Measurements from ENCODE around the gene MOSPD3. TPM values are rescaled to one million over a fixed set of nuclear protein-coding genes. Genes with fewer than 3 reads are reported as not detected.
"Not testable (repeated sequence)": the region's sequence is repeated elsewhere in the genome, so short reads cannot be mapped to it uniquely, and the experiment has no call there.

MOSPD3 gene
- polyA plus RNA-seq, 3 donors: 13.1 to 25.6 (median 17.9) TPM

DNA sequence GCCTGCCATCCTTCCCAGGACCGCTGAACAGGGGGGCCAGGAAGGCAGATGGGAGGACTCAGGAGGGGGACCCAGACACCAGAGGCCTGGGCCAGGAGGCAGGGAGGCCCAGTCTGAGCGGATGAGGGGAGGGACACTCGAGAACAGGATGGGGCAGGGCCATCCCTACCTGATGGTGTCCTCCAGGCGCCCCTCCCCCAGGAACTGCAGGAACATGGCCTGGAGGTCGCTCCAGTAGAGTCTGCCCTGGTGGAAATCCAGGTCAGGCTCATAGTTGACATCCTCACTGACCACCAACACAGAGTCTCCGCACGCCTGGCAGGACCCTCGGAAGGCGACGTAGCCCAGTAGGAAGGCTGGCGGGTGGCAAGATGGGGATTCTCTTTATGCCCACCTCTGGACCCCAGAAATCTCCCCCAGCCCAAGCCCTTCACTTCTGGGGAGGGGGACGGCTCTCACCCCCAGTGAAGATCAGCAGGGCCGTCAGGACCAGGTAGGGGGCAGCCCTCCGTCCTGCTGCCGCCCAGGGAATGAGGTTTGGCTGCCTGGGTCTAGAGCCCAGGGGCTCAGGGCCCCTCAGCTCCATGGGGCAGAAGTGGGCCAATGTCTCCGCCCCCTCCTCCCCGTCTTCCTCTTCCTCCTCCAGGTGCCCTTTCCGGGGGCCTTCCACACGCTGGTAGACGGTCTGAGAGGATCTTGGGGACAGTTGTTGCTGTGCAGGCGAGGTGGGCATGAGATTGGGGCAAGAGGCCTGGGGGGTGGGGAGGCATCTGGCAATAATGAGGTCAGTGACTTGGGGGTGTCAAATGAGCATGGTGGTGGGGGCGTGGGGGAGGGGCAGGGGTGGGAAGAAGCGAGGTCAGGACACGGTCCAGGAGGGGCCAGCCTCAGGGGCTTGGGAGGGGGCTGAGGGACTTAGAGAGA is 28.4 kb downstream of the MOSPD3 start:
- no peak overlapping the region for H3K27ac ChIP-seq (ENCODE audit: low read depth, low read length)
- 66 to 77% (median 66%) methylated on average over 21 to 24 of the region's 24 CpGs for WGBS, 3 donors

DNA sequence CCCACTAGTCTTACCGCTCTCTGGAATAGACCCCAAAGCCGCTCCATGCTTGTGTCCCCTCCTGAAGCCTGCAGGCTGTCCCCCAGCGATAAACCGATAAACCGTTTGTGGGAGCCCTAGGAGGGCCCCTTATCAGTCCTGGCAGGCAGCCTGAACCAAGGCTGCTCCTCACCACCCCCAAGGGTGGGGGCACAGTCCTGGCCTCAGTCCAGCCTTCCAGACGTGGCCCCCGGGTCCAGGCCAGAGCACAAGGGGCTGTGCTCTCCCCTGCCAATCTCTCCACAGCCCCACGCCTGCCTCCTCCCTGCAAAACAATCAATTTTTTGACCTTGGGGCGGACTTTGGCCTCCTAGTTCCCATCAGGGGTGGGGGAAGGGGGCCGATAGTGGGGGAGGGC is 29.1 kb downstream of the MOSPD3 start, which contains the start of gene TFR2:
Gene TFR2 (minus strand): TSS at position 90 of the 397 bp plus-strand sequence. CDS start 43 bp downstream, at position 47.
- H3K27ac ChIP-seq (ENCODE audit: low read depth, low read length): no peak within 1 kb of the TSS
- 26 to 48% (median 44%) methylated on average over 9 to 10 of the region's 10 CpGs for WGBS, 3 donors

DNA sequence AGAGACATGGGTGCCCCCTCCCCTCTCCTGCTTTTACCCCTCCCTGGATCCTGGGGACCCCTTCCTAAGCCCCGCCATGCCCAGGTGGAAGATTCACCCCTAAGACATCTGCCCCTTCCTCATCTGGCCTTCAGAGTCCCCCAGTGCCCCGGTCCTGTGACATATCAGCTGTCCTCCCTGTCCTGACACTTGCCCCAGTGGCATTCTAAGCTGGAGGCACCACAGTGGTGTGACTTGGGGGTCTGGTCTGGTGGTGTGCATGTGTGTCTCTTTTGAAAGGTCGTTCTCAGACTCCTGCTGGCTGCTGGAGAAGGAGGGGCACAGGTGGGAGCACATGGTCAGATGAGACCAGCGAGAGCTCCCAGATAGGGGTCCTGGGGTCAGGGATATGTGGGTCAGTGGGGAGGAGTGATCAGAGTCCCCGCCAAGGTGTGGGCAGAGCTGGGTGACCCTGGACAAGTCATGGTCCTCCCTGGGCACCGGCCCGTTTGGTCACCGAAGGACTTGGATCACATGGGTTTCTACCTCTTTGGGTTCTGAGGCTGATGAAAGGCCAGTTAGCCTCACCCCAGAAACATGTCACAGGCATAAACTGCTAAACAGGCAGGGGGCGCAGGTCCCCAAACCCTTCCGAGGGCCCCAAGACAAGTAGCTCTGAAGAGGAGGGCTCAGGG is 29.7 kb downstream of the MOSPD3 start:
- no peak overlapping the region for H3K27ac ChIP-seq (ENCODE audit: low read depth, low read length)
- 77 to 83% (median 82%) methylated on average over 10 of the region's 10 CpGs for WGBS, 3 donors

GRCh38 chr7:100642534-100642907 is 30.2 kb downstream of the MOSPD3 start:
- H3K27ac ChIP-seq (ENCODE audit: low read depth, low read length): no peak overlapping the region
- 50 to 72% (median 59%) methylated on average over 8 to 11 of the region's 11 CpGs for WGBS, 3 donors

- WGBS, 3 donors: 72 to 75% (median 74%) methylated on average over 15 of the region's 15 CpGs
- no peak overlapping the region for H3K27ac ChIP-seq (ENCODE audit: low read depth, low read length)
Observed at GRCh38 chr7:100649826-100650565, 37.7 kb downstream of the MOSPD3 start.

GRCh38 chr7:100654908-100655831 is 42.8 kb downstream of the MOSPD3 start:
- 41 to 60% (median 52%) methylated on average over 23 to 25 of the region's 25 CpGs for WGBS, 3 donors
- H3K27ac ChIP-seq (ENCODE audit: low read depth, low read length): no peak overlapping the region

DNA sequence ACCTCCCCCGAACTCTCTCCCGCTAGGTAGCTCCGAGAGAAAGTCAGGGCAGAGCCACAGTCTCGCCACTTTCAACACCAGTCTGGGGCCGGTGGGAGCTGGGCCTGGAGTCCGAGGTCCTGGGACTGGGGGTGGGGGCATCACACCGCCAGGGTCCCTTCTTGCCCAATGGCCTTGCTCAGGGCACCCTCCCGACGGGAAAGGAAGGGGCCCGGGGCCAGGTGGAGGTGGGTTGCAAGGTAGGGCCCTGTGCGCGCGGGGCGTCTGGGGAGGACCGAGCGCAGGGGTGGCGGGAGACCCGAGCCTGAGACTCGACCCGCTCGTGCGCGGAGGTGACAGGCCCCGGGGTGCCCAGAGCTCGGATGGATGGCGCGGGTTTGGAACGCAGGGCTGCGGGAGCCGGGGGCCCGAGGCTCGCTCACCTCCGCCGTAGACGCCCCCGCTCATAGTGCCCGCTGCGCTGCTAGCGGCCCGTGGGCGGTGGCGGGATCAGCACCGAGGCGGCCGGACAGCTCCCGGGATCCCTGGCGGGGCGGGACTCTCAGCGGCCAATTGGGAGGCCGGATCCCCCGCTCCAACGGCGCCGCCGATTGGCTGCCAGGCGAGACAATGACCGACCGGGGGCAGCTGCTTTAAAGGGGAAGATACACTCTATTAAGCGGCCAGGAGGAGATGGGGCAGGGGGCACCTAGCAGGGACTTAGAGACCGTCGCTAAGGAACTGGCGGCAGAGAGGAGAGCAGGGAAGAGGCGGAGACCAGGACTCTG is 43.8 kb downstream of the MOSPD3 start, which contains the start of gene ACTL6B:
Gene ACTL6B (minus strand): TSS at position 541 of the 767 bp plus-strand sequence. CDS start 94 bp downstream, at position 447.
- H3K27ac ChIP-seq (ENCODE audit: low read depth, low read length): no peak within 1 kb of the TSS
- 5 to 11% (median 8%) methylated on average over 53 to 63 of the region's 63 CpGs for WGBS, 3 donors

GRCh38 chr7:100662194-100662776 is 49.9 kb downstream of the MOSPD3 start:
- WGBS, 3 donors: 72 to 83% (median 75%) methylated on average over 12 of the region's 12 CpGs
- H3K27ac ChIP-seq (ENCODE audit: low read depth, low read length): not testable (repeated sequence)

Other genes with a start within 250 kb of the MOSPD3 start
- gene PILRA, start 239.1 kb upstream of the MOSPD3 start, polyA plus RNA-seq: 10 to 100 TPM in 2 of 3 donors, 1 to 10 TPM in 1; 2.0 to 18.1 (median 12.8) TPM
- gene ZCWPW1, start 183.8 kb upstream of the MOSPD3 start, polyA plus RNA-seq: 1 to 10 TPM; 3.5 to 9.6 (median 5.5) TPM
- gene MEPCE, start 182.7 kb upstream of the MOSPD3 start, polyA plus RNA-seq: 10 to 100 TPM; 12.9 to 33.4 (median 20.5) TPM
- gene PPP1R35, start 176.0 kb upstream of the MOSPD3 start, polyA plus RNA-seq: 10 to 100 TPM; 14.2 to 24.4 (median 21.1) TPM
- gene SPACDR, start 148.3 kb upstream of the MOSPD3 start, polyA plus RNA-seq: under 1 TPM in 2 of 3 donors, not detected in 1; 0.13 to 0.28 TPM
- 10 to 100 TPM; 20.6 to 49.0 (median 27.0) TPM for gene TSC22D4, start 133.3 kb upstream of the MOSPD3 start, polyA plus RNA-seq
- gene NYAP1, start 128.6 kb upstream of the MOSPD3 start, polyA plus RNA-seq: 1 to 10 TPM in 1 of 3 donors, under 1 TPM in 2; 0.68 to 1.8 (median 0.83) TPM
- gene AGFG2, start 73.3 kb upstream of the MOSPD3 start, polyA plus RNA-seq: 10 to 100 TPM; 10.4 to 21.8 (median 16.6) TPM
- 1 to 10 TPM; 2.5 to 4.3 (median 2.9) TPM for gene SAP25, start 38.6 kb upstream of the MOSPD3 start, polyA plus RNA-seq
- gene LRCH4, start 26.4 kb upstream of the MOSPD3 start, polyA plus RNA-seq: 10 to 100 TPM; 23.5 to 37.1 (median 33.4) TPM
- gene FBXO24, start 26.2 kb upstream of the MOSPD3 start, polyA plus RNA-seq: under 1 TPM; 0.16 to 0.52 (median 0.45) TPM
- gene PCOLCE, start 10.2 kb upstream of the MOSPD3 start, polyA plus RNA-seq: 10 to 100 TPM; 21.8 to 89.5 (median 80.4) TPM
- 1 to 10 TPM in 1 of 3 donors, under 1 TPM in 2; 0.22 to 1.5 (median 0.48) TPM for gene TFR2, start 29.0 kb downstream of the MOSPD3 start, polyA plus RNA-seq
- under 1 TPM in 2 of 3 donors, not detected in 1; 0.09 to 0.53 TPM for gene ACTL6B, start 43.9 kb downstream of the MOSPD3 start, polyA plus RNA-seq
- gene GNB2, start 61.2 kb downstream of the MOSPD3 start, polyA plus RNA-seq: 100 to 1,000 TPM; 156 to 286 (median 227) TPM
- gene GIGYF1, start 81.7 kb downstream of the MOSPD3 start, polyA plus RNA-seq: 10 to 100 TPM; 17.3 to 35.3 (median 19.1) TPM
- 10 to 100 TPM; 25.2 to 31.3 (median 27.4) TPM for gene POP7, start 93.6 kb downstream of the MOSPD3 start, polyA plus RNA-seq
- gene EPO, start 107.9 kb downstream of the MOSPD3 start, polyA plus RNA-seq: 1 to 10 TPM in 1 of 3 donors, under 1 TPM in 1, not detected in 1; 0.06 to 4.4 TPM
- gene ZAN, start 121.1 kb downstream of the MOSPD3 start, polyA plus RNA-seq: under 1 TPM in 1 of 3 donors, not detected in 2; 0.02 TPM
- gene EPHB4, start 215.0 kb downstream of the MOSPD3 start, polyA plus RNA-seq: 10 to 100 TPM; 22.2 to 37.5 (median 22.6) TPM
- gene SLC12A9, start 240.2 kb downstream of the MOSPD3 start, polyA plus RNA-seq: 10 to 100 TPM; 12.0 to 18.8 (median 13.8) TPM

Data from adipose tissue (tissue), 3 donors.